Smooth muscle cell (in vitro differentiated cells): ENCODE measurements around the gene MAP4K1. TPM values are rescaled to one million over a fixed set of nuclear protein-coding genes. Genes with fewer than 3 reads are reported as not detected.
"Not testable (repeated sequence)": the region's sequence is repeated elsewhere in the genome, so short reads cannot be mapped to it uniquely, and the experiment has no call there.

ENCODE experiments used
- DNase-seq: peaks from one replicate; lab custom pipeline; 2025; ENCODE audit not compliant: unreplicated experiment; lab: John Stamatoyannopoulos, UW
- H2AFZ ChIP-seq: fragments of 200-600 bp; sonication (generic); 2 replicates; pipeline ENCODE4 v1.6.0; 2016; ENCODE audit warnings: antibody characterized with exemption, low read depth, mild to moderate bottlenecking
- H3F3A ChIP-seq: fragments of 200-600 bp; sonication (generic); 2 replicates; pipeline ENCODE4 v1.6.0; 2017; ENCODE audit warnings: antibody characterized with exemption, low read depth
- H3K27ac ChIP-seq: fragments of 200-600 bp; sonication (generic); 2 replicates; pipeline ENCODE4 v1.5.1; 2016; ENCODE audit warnings: low read depth, mild to moderate bottlenecking
- H3K27me3 ChIP-seq: fragments of 200-600 bp; sonication (generic); 2 replicates; pipeline ENCODE4 v1.6.1; 2016; ENCODE audit warnings: low read depth, mild to moderate bottlenecking
- H3K36me3 ChIP-seq: fragments of 200-600 bp; sonication (generic); 2 replicates; pipeline ENCODE4 v1.5.1; 2016; ENCODE audit warnings: low read depth
- H3K4me1 ChIP-seq: fragments of 200-600 bp; sonication (generic); 2 replicates; pipeline ENCODE4 v1.5.1; 2016; ENCODE audit warnings: low read depth
- H3K4me2 ChIP-seq: fragments of 200-600 bp; sonication (generic); 2 replicates; pipeline ENCODE4 v1.6.0; 2016; ENCODE audit warnings: mild to moderate bottlenecking
- H3K4me3 ChIP-seq: fragments of 200-600 bp; sonication (generic); 2 replicates; pipeline ENCODE4 v1.5.1; 2016; ENCODE audit warnings: mild to moderate bottlenecking
- H3K79me2 ChIP-seq: fragments of 200-600 bp; sonication (generic); 2 replicates; pipeline ENCODE4 v1.6.0; 2016; ENCODE audit warnings: low read depth, mild to moderate bottlenecking
- H3K9ac ChIP-seq: fragments of 200-600 bp; sonication (generic); 2 replicates; pipeline ENCODE4 v1.6.0; 2016; ENCODE audit warnings: low read depth
- H3K9me3 ChIP-seq: fragments of 200-600 bp; sonication (generic); replicated peaks from 2 replicates; pipeline ENCODE4 v1.5.1; 2016; ENCODE audit warnings: low read depth
- H4K20me1 ChIP-seq: fragments of 200-600 bp; sonication (generic); 2 replicates; pipeline ENCODE4 v1.6.0; 2016; ENCODE audit warnings: low read depth
- CTCF ChIP-seq: fragments of 200-600 bp; sonication (generic); IDR thresholded peaks from 2 replicates; pipeline ENCODE4 v1.5.1; 2017; ENCODE audit warnings: borderline replicate concordance, mild to moderate bottlenecking, antibody characterized with exemption; ENCODE audit not compliant: insufficient read depth, poor library complexity, severe bottlenecking
- WGBS: methylation state at CpG from one replicate; pipeline ENCODE4 v1.1.7; 2016; ENCODE audit warnings: low lambda C conversion rate; 5-methylcytosine and 5-hydroxymethylcytosine counted together
- polyA plus RNA-seq: library from polyadenylated mRNA; unstranded; fragments of >200 nt; fragmentation: Nextera tagmentation; extraction: Ambion mirVana; gene quantifications from 2 replicates; pipeline ENCODE4 v1.2.1, GENCODE V29; 2016
- total RNA-seq: library from RNA; depleted of rRNA; stranded (reverse); fragments of >200 nt; gene quantifications from 2 replicates; pipeline ENCODE4 v1.2.3, GENCODE V29; 2014

The MAP4K1 gene
- total and polyA plus RNA-seq, 2 experiments from 2014 or later = 0.22 to 0.91 TPM

GRCh38 chr19:38556521-38557174 lies 61.1 kb downstream of the MAP4K1 start:
- DNase-seq = no peak

GRCh38 chr19:38555200-38555599 lies 62.6 kb downstream of the MAP4K1 start:
- 93% methylated on average over 8 of the region's 8 CpGs for WGBS
- no peaks in the 10 kb centered on the region for H3K27me3 ChIP-seq
- H3F3A ChIP-seq = no peaks in the 10 kb centered on the region
- H3K4me2 ChIP-seq = no peak overlapping the region
- no peaks in the 10 kb centered on the region for H3K79me2 ChIP-seq
- DNase-seq = no peak
- no peak overlapping the region for H2AFZ ChIP-seq
- no peaks in the 10 kb centered on the region for H4K20me1 ChIP-seq
- no peak overlapping the region for H3K4me3 ChIP-seq
- no peak overlapping the region for H3K9ac ChIP-seq
- no peak overlapping the region for H3K27ac ChIP-seq
- H3K9me3 ChIP-seq = no peaks in the 10 kb centered on the region
- no peaks in the 10 kb centered on the region for H3K4me1 ChIP-seq
- H3K36me3 ChIP-seq = no peaks in the 10 kb centered on the region
- TF ChIP-seq CTCF = no peak

More at GRCh38 chr19:38556521-38557174, 61.1 kb downstream of the MAP4K1 start:
- H3F3A ChIP-seq = no peaks in the 10 kb centered on the region
- no peak overlapping the region for H2AFZ ChIP-seq
- no peak overlapping the region for H3K9ac ChIP-seq
- no peak overlapping the region for H3K4me2 ChIP-seq
- no peaks in the 10 kb centered on the region for H3K79me2 ChIP-seq
- H3K4me1 ChIP-seq = no peaks in the 10 kb centered on the region
- no peaks in the 10 kb centered on the region for H3K9me3 ChIP-seq
- no peak overlapping the region for H3K27ac ChIP-seq
- no peak for TF ChIP-seq CTCF
- no peaks in the 10 kb centered on the region for H3K27me3 ChIP-seq
- 86% methylated on average over 7 of the region's 7 CpGs for WGBS
- H3K36me3 ChIP-seq = no peaks in the 10 kb centered on the region
- H3K4me3 ChIP-seq = no peak overlapping the region
- H4K20me1 ChIP-seq = no peaks in the 10 kb centered on the region

- TF ChIP-seq CTCF = no peak
- H3K4me3 ChIP-seq = no peak overlapping the region
- no peak overlapping the region for H3K27ac ChIP-seq
- H2AFZ ChIP-seq = no peak overlapping the region
- H3K4me2 ChIP-seq = no peak overlapping the region
- no peak overlapping the region for H3K9ac ChIP-seq
- no peaks in the 10 kb centered on the region for H3K4me1 ChIP-seq
- no peaks in the 10 kb centered on the region for H3K27me3 ChIP-seq
- WGBS = 81% methylated on average over 3 of the region's 3 CpGs
- H3K79me2 ChIP-seq = no peaks in the 10 kb centered on the region
- H3K9me3 ChIP-seq = no peaks in the 10 kb centered on the region
- no peaks in the 10 kb centered on the region for H3K36me3 ChIP-seq
- DNase-seq = no peak
- H3F3A ChIP-seq = no peaks in the 10 kb centered on the region
- no peaks in the 10 kb centered on the region for H4K20me1 ChIP-seq
These were observed 63.0 kb downstream of the MAP4K1 start for GRCh38 chr19:38554676-38555141.

GRCh38 chr19:38553239-38553638 lies 64.5 kb downstream of the MAP4K1 start:
- not testable (repeated sequence) for H3K9ac ChIP-seq, H3K4me1 ChIP-seq, H3K79me2 ChIP-seq, H3K4me3 ChIP-seq, H3F3A ChIP-seq, DNase-seq, H3K36me3 ChIP-seq, H3K27ac ChIP-seq, H2AFZ ChIP-seq, H4K20me1 ChIP-seq, H3K4me2 ChIP-seq, H3K27me3 ChIP-seq, H3K9me3 ChIP-seq
- WGBS = 100% methylated on average over 1 of the region's 1 CpG
